Measurements from ENCODE around the gene AP2M1. TPM values are rescaled to one million over a fixed set of nuclear protein-coding genes. Genes with fewer than 3 reads are reported as not detected.

AP2M1 gene
- total and polyA plus RNA-seq, 2 donors (not counting 3 experiments of a cell fraction or from before 2014, with no cell fraction given) = 431 to 602 TPM

DNA sequence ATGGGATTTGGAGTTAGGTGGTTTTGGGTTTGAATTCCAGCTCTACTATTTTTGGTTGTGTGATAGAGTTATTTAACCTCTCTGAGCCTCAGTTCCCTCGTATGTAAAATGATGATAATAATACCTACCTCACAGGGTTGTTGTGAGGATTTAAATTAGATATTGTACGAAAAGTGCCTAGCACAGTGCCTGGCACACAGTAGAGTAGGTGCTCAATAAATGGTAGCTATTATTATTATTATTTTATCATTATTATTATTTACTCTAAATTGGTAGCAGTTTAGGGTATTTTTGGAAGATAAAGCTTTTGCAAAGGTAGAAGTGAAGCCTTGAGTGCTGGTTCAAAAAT lies 1.3 kb upstream of the AP2M1 start:
- H4K20me1 ChIP-seq (replicated peaks; ENCODE audit: control insufficient read depth, extremely low read depth, insufficient read depth, low read length) = no peaks in the 10 kb centered on the region
- H3K9me3 ChIP-seq (replicated peaks; ENCODE audit: control insufficient read depth, insufficient read depth, low read length) = no peaks in the 10 kb centered on the region
- peaks cover 32% of the 10 kb centered on the region for H3K79me2 ChIP-seq (ENCODE audit: control insufficient read depth, insufficient read depth, low read length)
- peaks cover 8 to 33% of the 10 kb centered on the region in 2 experiments for H3K36me3 ChIP-seq (ENCODE audit: control insufficient read depth in 2 of 2, extremely low read depth in 1 of 2, insufficient read depth in 2 of 2, low read length in 2 of 2)
- H3K9ac ChIP-seq (replicated peaks; ENCODE audit: extremely low read depth, insufficient read depth, low read length) = no peak overlapping the region
- CTCF ChIA-PET = interaction anchor here (1.0 to 2.1 kb wide), 5 partner anchors 8 to 77 kb away, joined by 3 to 11 read pairs (median 4); partner anchors contain the start of gene EEF1AKMT4
- DNase-seq (ENCODE audit: low read depth, low spot score) (no peak), FAIRE-seq (no peak)
- BruUV-seq (replicated peaks) = no TSS peak
- dilution Hi-C loops (cut with MboI; ENCODE audit: extremely low pct_ligation_motif_present, low sequenced_read_pairs) = no loop called here
- no peak overlapping the region for H3K4me2 ChIP-seq (ENCODE audit: insufficient read depth, low read length)
- H3K9me1 ChIP-seq (replicated peaks; ENCODE audit: control insufficient read depth, extremely low read depth, insufficient read depth, low read length) = no peaks in the 10 kb centered on the region
- no peak overlapping the region for H3K4me3 ChIP-seq (replicated peaks in 1 of 3; ENCODE audit: insufficient read depth in 1 of 3, low read depth in 1 of 3, low read length in 3 of 3)
- intact Hi-C loops (cut with micrococcal nuclease) = no loop called here
- no peaks in the 10 kb centered on the region for H3K27me3 ChIP-seq (ENCODE audit: control insufficient read depth in 2 of 2, insufficient read depth in 2 of 2, low read length in 2 of 2)
- no peak overlapping the region for H3K27ac ChIP-seq (ENCODE audit: insufficient read depth, low read depth, low read length)
- TF ChIP-seq JUN (IDR thresholded peaks at IDR 0.05; ENCODE audit: borderline replicate concordance, insufficient read depth, insufficient read length, low read depth) = no peak
- no peak for TF ChIP-seq POLR2A (IDR thresholded peaks at IDR 0.05; ENCODE audit: low read depth, low read length)
- TF ChIP-seq POLR2AphosphoS5 (IDR thresholded peaks at IDR 0.05; ENCODE audit: insufficient read depth, low read depth, low read length) = no peak
- no peak for TF ChIP-seq FOS (IDR thresholded peaks at IDR 0.05; ENCODE audit: borderline replicate concordance, insufficient read depth, low read length)
- no peak for TF ChIP-seq MYC (IDR thresholded peaks at IDR 0.05; ENCODE audit: low read depth, low read length)
- TF ChIP-seq EZH2 (IDR thresholded peaks at IDR 0.05; ENCODE audit: borderline replicate concordance, low read depth, low read length, severe bottlenecking) = no peak
- TF ChIP-seq, protein P1, sequence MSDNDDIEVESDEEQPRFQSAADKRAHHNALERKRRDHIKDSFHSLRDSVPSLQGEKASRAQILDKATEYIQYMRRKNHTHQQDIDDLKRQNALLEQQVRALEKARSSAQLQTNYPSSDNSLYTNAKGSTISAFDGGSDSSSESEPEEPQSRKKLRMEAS (IDR thresholded peaks at IDR 0.05; ENCODE audit: insufficient read depth, insufficient read length) = no peak
- no peak for TF ChIP-seq GATA2 (IDR thresholded peaks at IDR 0.05; ENCODE audit: insufficient read depth, insufficient read length, low read depth, low read length)
- TF ChIP-seq, protein P2, sequence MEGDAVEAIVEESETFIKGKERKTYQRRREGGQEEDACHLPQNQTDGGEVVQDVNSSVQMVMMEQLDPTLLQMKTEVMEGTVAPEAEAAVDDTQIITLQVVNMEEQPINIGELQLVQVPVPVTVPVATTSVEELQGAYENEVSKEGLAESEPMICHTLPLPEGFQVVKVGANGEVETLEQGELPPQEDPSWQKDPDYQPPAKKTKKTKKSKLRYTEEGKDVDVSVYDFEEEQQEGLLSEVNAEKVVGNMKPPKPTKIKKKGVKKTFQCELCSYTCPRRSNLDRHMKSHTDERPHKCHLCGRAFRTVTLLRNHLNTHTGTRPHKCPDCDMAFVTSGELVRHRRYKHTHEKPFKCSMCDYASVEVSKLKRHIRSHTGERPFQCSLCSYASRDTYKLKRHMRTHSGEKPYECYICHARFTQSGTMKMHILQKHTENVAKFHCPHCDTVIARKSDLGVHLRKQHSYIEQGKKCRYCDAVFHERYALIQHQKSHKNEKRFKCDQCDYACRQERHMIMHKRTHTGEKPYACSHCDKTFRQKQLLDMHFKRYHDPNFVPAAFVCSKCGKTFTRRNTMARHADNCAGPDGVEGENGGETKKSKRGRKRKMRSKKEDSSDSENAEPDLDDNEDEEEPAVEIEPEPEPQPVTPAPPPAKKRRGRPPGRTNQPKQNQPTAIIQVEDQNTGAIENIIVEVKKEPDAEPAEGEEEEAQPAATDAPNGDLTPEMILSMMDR (IDR thresholded peaks at IDR 0.05; ENCODE audit: extremely low read depth in 1 of 2, insufficient read depth in 1 of 2, low read depth in 1 of 2, low read length in 2 of 2) = no peak
- no peak overlapping the region for H2AFZ ChIP-seq (ENCODE audit: low read depth, low read length)
- H3K4me1 ChIP-seq (ENCODE audit: control insufficient read depth, extremely low read depth, insufficient read depth, low read length) = peaks cover 19% of the 10 kb centered on the region
- POLR2A ChIA-PET = interaction anchor here (1.5 to 1.7 kb wide), 2 partner anchors 12 to 17 kb away, joined by 3 to 5 read pairs; partner anchors contain the start of gene ABCF3

All from endothelial cell of umbilical vein (primary cell).